ENCODE results near the gene SLX4IP.

Gene SLX4IP

DNA sequence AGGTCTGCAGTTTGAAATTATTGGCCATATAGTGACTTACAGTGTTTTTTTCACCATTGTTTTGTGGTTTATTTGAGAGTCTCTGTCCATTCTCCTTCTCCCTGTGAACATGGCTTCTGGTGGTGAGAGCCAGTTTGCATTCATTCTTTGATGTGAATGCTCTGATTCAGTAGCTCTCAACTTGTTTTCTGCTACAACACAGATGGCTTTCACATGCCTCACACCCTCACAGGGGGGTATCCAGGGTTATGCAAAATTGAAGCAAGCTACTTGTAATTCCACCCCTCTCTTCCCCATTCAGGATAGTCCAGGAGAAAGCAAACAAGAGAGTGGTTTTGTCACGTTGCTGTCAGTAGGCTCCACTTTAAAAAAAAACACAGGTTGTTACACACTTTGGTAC, 55.6 kb downstream of the SLX4IP start:
- Histone ChIP-seq H3K4me2 (no peak overlapping the region), H3K9ac (no peak overlapping the region), H2AFZ (ENCODE audit: low read depth) (no peak overlapping the region), H3K79me2 (ENCODE audit: insufficient read depth, low read depth) (no peaks in the 10 kb centered on the region), H3K36me3 (ENCODE audit: insufficient read depth) (no peaks in the 10 kb centered on the region), H4K20me1 (ENCODE audit: insufficient read depth) (no peaks in the 10 kb centered on the region), H3K27ac (no peak overlapping the region), H3K4me3 (IDR thresholded peaks at IDR 0.05; ENCODE audit: insufficient read depth, low read depth, low read length) (no peak overlapping the region), H3K27me3 (ENCODE audit: insufficient read depth, low read depth) (no peaks in the 10 kb centered on the region), H3K4me1 (ENCODE audit: low read depth, poor library complexity, severe bottlenecking) (peaks cover 13% of the 10 kb centered on the region)
- no peak for TF ChIP-seq CTCF (conservative IDR thresholded peaks at IDR 0.05; ENCODE audit: low read depth, low read length)

GRCh38 chr20:10492065-10492464, 57.0 kb downstream of the SLX4IP start:
- TF ChIP-seq CTCF (conservative IDR thresholded peaks at IDR 0.05; ENCODE audit: low read depth, low read length) = no peak
- no peak overlapping the region for H3K9ac ChIP-seq
- no peaks in the 10 kb centered on the region for H3K27me3 ChIP-seq (ENCODE audit: insufficient read depth, low read depth)
- H3K27ac ChIP-seq = no peak overlapping the region
- H3K4me1 ChIP-seq (ENCODE audit: low read depth, poor library complexity, severe bottlenecking) = peaks cover 13% of the 10 kb centered on the region
- H3K4me3 ChIP-seq (IDR thresholded peaks at IDR 0.05; ENCODE audit: insufficient read depth, low read depth, low read length) = no peak overlapping the region
- H3K36me3 ChIP-seq (ENCODE audit: insufficient read depth) = no peaks in the 10 kb centered on the region
- H2AFZ ChIP-seq (ENCODE audit: low read depth) = no peak overlapping the region
- H3K79me2 ChIP-seq (ENCODE audit: insufficient read depth, low read depth) = no peaks in the 10 kb centered on the region
- H4K20me1 ChIP-seq (ENCODE audit: insufficient read depth) = no peaks in the 10 kb centered on the region
- no peak overlapping the region for H3K4me2 ChIP-seq

DNA sequence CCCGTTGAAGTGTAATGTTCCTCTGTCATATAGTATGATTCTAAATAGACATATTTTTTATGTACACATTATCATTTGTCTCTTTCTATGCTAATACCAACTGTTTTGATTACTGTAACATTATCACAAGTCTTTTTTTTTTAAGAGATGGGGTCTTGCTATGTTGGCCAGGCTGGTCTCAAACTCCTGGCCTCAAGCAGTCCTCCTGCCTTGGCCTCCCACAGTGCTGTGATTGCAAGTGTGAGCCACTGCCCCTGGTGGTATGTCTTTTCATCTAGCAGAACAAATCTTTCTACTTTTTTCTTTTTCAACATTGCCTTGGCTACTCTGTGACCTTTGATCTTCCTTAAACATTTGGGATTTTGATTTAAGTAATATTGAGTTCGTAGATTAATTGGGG, 57.7 kb downstream of the SLX4IP start:
- Histone ChIP-seq H4K20me1 (ENCODE audit: insufficient read depth) (no peaks in the 10 kb centered on the region), H3K36me3 (ENCODE audit: insufficient read depth) (no peaks in the 10 kb centered on the region), H3K27ac (no peak overlapping the region), H3K9ac (no peak overlapping the region), H3K4me1 (ENCODE audit: low read depth, poor library complexity, severe bottlenecking) (peaks cover 13% of the 10 kb centered on the region), H3K27me3 (ENCODE audit: insufficient read depth, low read depth) (no peaks in the 10 kb centered on the region), H2AFZ (ENCODE audit: low read depth) (no peak overlapping the region), H3K79me2 (ENCODE audit: insufficient read depth, low read depth) (no peaks in the 10 kb centered on the region), H3K4me2 (no peak overlapping the region), H3K4me3 (IDR thresholded peaks at IDR 0.05; ENCODE audit: insufficient read depth, low read depth, low read length) (no peak overlapping the region)
- TF ChIP-seq CTCF (conservative IDR thresholded peaks at IDR 0.05; ENCODE audit: low read depth, low read length) = no peak

GRCh38 chr20:10495173-10495572, 60.1 kb downstream of the SLX4IP start:
- no peak overlapping the region for H2AFZ ChIP-seq (ENCODE audit: low read depth)
- peaks cover 13% of the 10 kb centered on the region for H3K4me1 ChIP-seq (ENCODE audit: low read depth, poor library complexity, severe bottlenecking)
- no peak for TF ChIP-seq CTCF (conservative IDR thresholded peaks at IDR 0.05; ENCODE audit: low read depth, low read length)
- no peaks in the 10 kb centered on the region for H3K27me3 ChIP-seq (ENCODE audit: insufficient read depth, low read depth)
- H3K27ac ChIP-seq = no peak overlapping the region
- H3K4me2 ChIP-seq = no peak overlapping the region
- H4K20me1 ChIP-seq (ENCODE audit: insufficient read depth) = no peaks in the 10 kb centered on the region
- no peak overlapping the region for H3K9ac ChIP-seq
- no peaks in the 10 kb centered on the region for H3K36me3 ChIP-seq (ENCODE audit: insufficient read depth)
- no peaks in the 10 kb centered on the region for H3K79me2 ChIP-seq (ENCODE audit: insufficient read depth, low read depth)
- no peak overlapping the region for H3K4me3 ChIP-seq (IDR thresholded peaks at IDR 0.05; ENCODE audit: insufficient read depth, low read depth, low read length)

DNA sequence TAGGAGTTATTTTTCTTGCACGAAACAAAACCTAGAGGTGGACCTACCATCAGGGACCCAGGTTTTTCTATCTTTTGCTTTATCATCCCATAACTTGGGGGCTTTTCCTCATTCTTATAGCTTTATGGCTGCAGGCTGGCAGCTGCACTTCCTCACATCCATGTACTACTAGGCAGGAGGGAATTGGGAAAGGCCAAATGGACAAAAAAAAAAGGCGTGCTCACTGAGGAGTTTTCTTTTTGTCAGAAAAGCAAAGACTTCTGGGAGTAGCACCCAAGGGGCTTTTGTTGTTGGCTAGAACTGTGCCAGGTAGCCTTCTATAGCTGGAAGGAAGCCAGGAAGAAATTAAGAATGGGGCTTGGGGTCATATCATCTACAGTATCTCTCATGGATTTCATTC, 61.4 kb downstream of the SLX4IP start:
- Histone ChIP-seq H3K27me3 (ENCODE audit: insufficient read depth, low read depth) (no peaks in the 10 kb centered on the region), H3K36me3 (ENCODE audit: insufficient read depth) (no peaks in the 10 kb centered on the region), H3K4me3 (IDR thresholded peaks at IDR 0.05; ENCODE audit: insufficient read depth, low read depth, low read length) (no peak overlapping the region), H3K4me2 (no peak overlapping the region), H3K4me1 (ENCODE audit: low read depth, poor library complexity, severe bottlenecking) (peaks cover 6% of the 10 kb centered on the region), H3K79me2 (ENCODE audit: insufficient read depth, low read depth) (no peaks in the 10 kb centered on the region), H2AFZ (ENCODE audit: low read depth) (no peak overlapping the region), H3K27ac (no peak overlapping the region), H4K20me1 (ENCODE audit: insufficient read depth) (no peaks in the 10 kb centered on the region), H3K9ac (no peak overlapping the region)
- no peak for TF ChIP-seq CTCF (conservative IDR thresholded peaks at IDR 0.05; ENCODE audit: low read depth, low read length)

Data from KMS-11 (cell line).